HCT116 (cell line): ENCODE results near the gene SOX6. TPM values are rescaled to one million over a fixed set of nuclear protein-coding genes. Genes with fewer than 3 reads are reported as not detected.

Experiments used
- ATAC-seq: fragments of 200-7000 bp; cut with Tn5 transposase; 2 replicates; pipeline ENCODE4 v1.9.1; 2020; ENCODE audit warnings: mild to moderate bottlenecking, moderate library complexity
- BruUV-seq: library from RNA; stranded (reverse); fragments of 400-500 nt; replicated peaks from 2 replicates; lab custom pipeline; 2021; lab: Mats Ljungman, UMichigan
- CTCF ChIA-PET: fragments of 300-600 bp; sonication (Branson Sonifier 250); formaldehyde crosslinking; loops from one replicate; lab custom pipeline; 2021; ENCODE audit warnings: antibody characterized with exemption; lab: Charles Lee
- POLR2A ChIA-PET: fragments of 300-600, 350-600 bp; sonication (Branson Sonifier 250); formaldehyde crosslinking; loops from one replicate; lab custom pipeline; 2021; ENCODE audit warnings: antibody characterized with exemption; lab: Charles Lee
- RAD21 ChIA-PET, 2 experiments: fragments of 300-600 bp; sonication (Branson Sonifier 250); formaldehyde crosslinking; loops; one replicate each; lab custom pipeline; 2023; ENCODE audit warnings: low total read pairs in 2 of 2; ENCODE audit not compliant: uncharacterized antibody in 2 of 2, unreplicated experiment in 2 of 2, low non-redundant PET in 1 of 2; lab: Charles Lee
- DNase-seq: peaks from one replicate; pipeline ENCODE4 v3.0.0-alpha.2; 2010; ENCODE audit warnings: low read depth, low spot score
- H2AFZ ChIP-seq: fragments of 200-600 bp; shearing (Covaris generic), sonication (generic); 2 replicates; pipeline ENCODE4 v1.6.1; 2017; ENCODE audit warnings: low read depth, mixed run types, mixed read lengths, antibody characterized with exemption, low read length; ENCODE audit not compliant: poor library complexity, severe bottlenecking
- H3K27ac ChIP-seq: 2 replicates; pipeline ENCODE4 v1.5.1; 2012; ENCODE audit warnings: low read depth, low read length
- H3K27me3 ChIP-seq: fragments of 200-600 bp; sonication (generic); 2 replicates; pipeline ENCODE4 v1.6.1; 2016; ENCODE audit warnings: mixed run types, low read length, mixed read lengths; ENCODE audit not compliant: insufficient read depth
- H3K36me3 ChIP-seq, 2 experiments: fragments of 200-500 bp in 1 of 2; fragments of 200-600 bp in 1 of 2; sonication (Bioruptor generic) in 1 of 2; sonication (generic) in 1 of 2; 2 replicates each; pipeline versions ENCODE4 v1.5.1 to v1.6.1; 2014 to 2016; ENCODE audit warnings: low read length in 2 of 2, inconsistent platforms in 1 of 2, mixed read lengths in 1 of 2, mixed run types in 1 of 2; ENCODE audit not compliant: insufficient read depth in 2 of 2, control insufficient read depth in 1 of 2
- H3K4me1 ChIP-seq, 2 experiments: fragments of 200-600 bp in 1 of 2; sonication (generic) in 1 of 2; 2 replicates each; pipeline versions ENCODE4 v1.5.1 to v1.6.1; 2012 to 2017; ENCODE audit warnings: low read length in 2 of 2, inconsistent platforms in 1 of 2, mild to moderate bottlenecking in 1 of 2, mixed read lengths in 1 of 2, mixed run types in 1 of 2, moderate library complexity in 1 of 2; ENCODE audit not compliant: insufficient read depth in 2 of 2, control insufficient read depth in 1 of 2
- H3K4me2 ChIP-seq: fragments of 200-600 bp; sonication (generic); 2 replicates; pipeline ENCODE4 v1.6.1; 2017; ENCODE audit warnings: mixed run types, low read length, mixed read lengths
- H3K4me3 ChIP-seq, 2 experiments: fragments of 200-600 bp in 1 of 2; sonication (generic) in 1 of 2; replicated peaks in 1 of 2; 2 replicates each; pipeline ENCODE4 v1.5.1; 2011 to 2016; ENCODE audit warnings: low read length in 2 of 2, control low read depth in 1 of 2, low read depth in 1 of 2, mild to moderate bottlenecking in 1 of 2, mixed read lengths in 1 of 2, mixed run types in 1 of 2
- H3K79me2 ChIP-seq: fragments of 200-600 bp; sonication (generic); 2 replicates; pipeline ENCODE4 v1.6.1; 2017; ENCODE audit warnings: mild to moderate bottlenecking, mixed run types, low read length, moderate library complexity, mixed read lengths; ENCODE audit not compliant: insufficient read depth
- H3K9ac ChIP-seq: fragments of 200-600 bp; sonication (generic); 2 replicates; pipeline ENCODE4 v1.6.1; 2016; ENCODE audit warnings: low read length, mixed read lengths
- H3K9me2 ChIP-seq: fragments of 200-600 bp; sonication (generic), shearing (Covaris generic); 2 replicates; pipeline ENCODE4 v1.6.1; 2017; ENCODE audit warnings: mixed run types, mild to moderate bottlenecking, moderate library complexity; ENCODE audit not compliant: insufficient read depth
- H3K9me3 ChIP-seq, 2 experiments: fragments of 200-500 bp in 1 of 2; fragments of 200-600 bp in 1 of 2; sonication (Bioruptor generic) in 1 of 2; sonication (generic) in 1 of 2; 2 replicates each; pipeline ENCODE4 v1.6.1; 2014 to 2017; ENCODE audit warnings: low read length in 2 of 2, mixed read lengths in 2 of 2, inconsistent platforms in 1 of 2, low read depth in 1 of 2, mild to moderate bottlenecking in 1 of 2, mixed run types in 1 of 2, moderate library complexity in 1 of 2; ENCODE audit not compliant: control insufficient read depth in 1 of 2, insufficient read depth in 1 of 2
- H4K20me1 ChIP-seq: fragments of 200-600 bp; sonication (generic), shearing (Covaris generic); 2 replicates; pipeline ENCODE4 v1.6.1; 2017; ENCODE audit warnings: mixed run types, mild to moderate bottlenecking, moderate library complexity; ENCODE audit not compliant: insufficient read depth
- CBX3 ChIP-seq: IDR thresholded peaks from 2 replicates; pipeline ENCODE4 v1.6.1; 2012; ENCODE audit warnings: low read depth
- CEBPB ChIP-seq: IDR thresholded peaks from 2 replicates; pipeline ENCODE4 v1.6.1; 2012; ENCODE audit warnings: low read depth
- EGR1 ChIP-seq: IDR thresholded peaks from 2 replicates; pipeline ENCODE4 v1.6.1; 2012; ENCODE audit warnings: low read depth
- ELF1 ChIP-seq: IDR thresholded peaks from 2 replicates; pipeline ENCODE4 v1.6.1; 2012; ENCODE audit warnings: low read depth, borderline replicate concordance
- EZH2 ChIP-seq: fragments of 200-600 bp; sonication (generic); IDR thresholded peaks from 2 replicates; pipeline ENCODE4 v1.6.1; 2017; ENCODE audit warnings: antibody characterized with exemption, mixed run types
- EZH2phosphoT487 ChIP-seq: fragments of 200-600 bp; IDR thresholded peaks from 2 replicates; pipeline ENCODE4 v1.6.1; 2018; ENCODE audit warnings: antibody characterized with exemption, borderline replicate concordance
- FOSL1 ChIP-seq: IDR thresholded peaks from 2 replicates; pipeline ENCODE4 v1.6.1; 2012; ENCODE audit warnings: low read depth
- JUND ChIP-seq: IDR thresholded peaks from 2 replicates; pipeline ENCODE4 v1.6.1; 2012
- MAX ChIP-seq: IDR thresholded peaks from 2 replicates; pipeline ENCODE4 v1.6.1; 2012
- POLR2A ChIP-seq: IDR thresholded peaks from 2 replicates; pipeline ENCODE4 v1.7.0; 2011; ENCODE audit warnings: borderline replicate concordance; ENCODE audit not compliant: insufficient read depth, insufficient read length; ENCODE audit errors: extremely low read depth
- POLR2AphosphoS5 ChIP-seq: IDR thresholded peaks from 2 replicates; pipeline ENCODE4 v1.6.1; 2011; ENCODE audit warnings: mild to moderate bottlenecking, low read depth, low read length, moderate library complexity
- RAD21 ChIP-seq: IDR thresholded peaks from 2 replicates; pipeline ENCODE4 v1.6.1; 2012; ENCODE audit warnings: low read depth, mild to moderate bottlenecking
- SIN3A ChIP-seq: IDR thresholded peaks from 2 replicates; pipeline ENCODE4 v1.6.1; 2012; ENCODE audit warnings: low read depth
- SP1 ChIP-seq: IDR thresholded peaks from 2 replicates; pipeline ENCODE4 v1.6.1; 2012; ENCODE audit warnings: low read depth
- SRF ChIP-seq: IDR thresholded peaks from 2 replicates; pipeline ENCODE4 v1.6.1; 2012; ENCODE audit warnings: low read depth
- TCF7L2 ChIP-seq: IDR thresholded peaks from 2 replicates; pipeline ENCODE4 v1.7.0; 2011; ENCODE audit warnings: borderline replicate concordance, inconsistent platforms; ENCODE audit not compliant: insufficient read depth, insufficient read length; ENCODE audit errors: extremely low read depth
- YY1 ChIP-seq: IDR thresholded peaks from 2 replicates; pipeline ENCODE4 v1.6.1; 2011; ENCODE audit warnings: low read length, low read depth, moderate library complexity, mild to moderate bottlenecking; ENCODE audit not compliant: insufficient replicate concordance; ENCODE audit errors: extremely low read depth
- ZBTB33 ChIP-seq: IDR thresholded peaks from 2 replicates; pipeline ENCODE4 v1.6.1; 2011; ENCODE audit warnings: mild to moderate bottlenecking, low read length, moderate library complexity; ENCODE audit not compliant: insufficient replicate concordance; ENCODE audit errors: extremely low read depth
- intact Hi-C: fragments of 100-400 bp; cut with micrococcal nuclease; formaldehyde crosslinking; loops from 2 replicates; pipeline ENCODE4 v1.10.0; 2022
- total RNA-seq: library from RNA; stranded (reverse); gene quantifications from one replicate; pipeline ENCODE4 v1.2.1, GENCODE V29; 2021; ENCODE audit not compliant: unreplicated experiment

Gene SOX6
- total RNA-seq, 1 experiment from 2014 or later, result 0.81 TPM

- TF ChIP-seq CEBPB, result no peak
- TF ChIP-seq POLR2A, result no peak
- no peak for TF ChIP-seq ELF1
- TF ChIP-seq CBX3, result no peak
- no peak for TF ChIP-seq EGR1
- no peak for TF ChIP-seq ZBTB33
- TF ChIP-seq EZH2phosphoT487, result no peak
- TF ChIP-seq EZH2, result no peak
- TF ChIP-seq SRF, result no peak
- no peak for TF ChIP-seq SIN3A
- no peak for TF ChIP-seq POLR2AphosphoS5
- no peak for TF ChIP-seq RAD21
- no peak for TF ChIP-seq YY1
- TF ChIP-seq SP1, result no peak
- no peak for TF ChIP-seq JUND
- TF ChIP-seq TCF7L2, result no peak
- no peak for TF ChIP-seq MAX
- no peak for TF ChIP-seq FOSL1
- Histone ChIP-seq H3K36me3 (no peaks in the 10 kb centered on the region), H2AFZ (no peak overlapping the region), H3K9me3 (no peaks in the 10 kb centered on the region), H3K27me3 (peaks cover 4% of the 10 kb centered on the region; the same call in 1 of the 2 replicates), H3K79me2 (no peaks in the 10 kb centered on the region), H3K9me2 (no peaks in the 10 kb centered on the region; the same call in 1 of the 2 replicates), H4K20me1 (no peaks in the 10 kb centered on the region; the same call in 1 of the 2 replicates), H3K27ac (no peak overlapping the region), H3K4me1 (no peaks in the 10 kb centered on the region), H3K4me3 (no peak overlapping the region), H3K4me2 (no peak overlapping the region), H3K9ac (no peak overlapping the region)
- DNase-seq (no peak), ATAC-seq (no peak)
- POLR2A ChIA-PET, result no interaction called here
- intact Hi-C loops, result no loop called here
- BruUV-seq, result no TSS peak
- CTCF ChIA-PET, result no interaction called here
- RAD21 ChIA-PET, result no interaction called here
Measured at GRCh38 chr11:16225623-16226022, 130.7 kb downstream of the SOX6 start.
